GM12878 (cell line): ENCODE data around the gene CALN1. TPM values are rescaled to one million over a fixed set of nuclear protein-coding genes. Genes with fewer than 3 reads are reported as not detected.
"Not testable (repeated sequence)": the region's sequence is repeated elsewhere in the genome, so short reads cannot be mapped to it uniquely, and the experiment has no call there.

ENCODE experiments used
- ATAC-seq: fragments of 200-7000 bp; cut with Tn5 transposase; 3 replicates; pipeline ENCODE4 v1.9.1; 2020; ENCODE audit warnings: mild to moderate bottlenecking, moderate library complexity
- BruUV-seq: library from RNA; stranded (reverse); fragments of 400-500 nt; replicated peaks from 2 replicates; lab custom pipeline; 2021; lab: Mats Ljungman, UMichigan
- CTCF ChIA-PET: fragments of 300-600 bp; sonication (Branson Sonifier 250); formaldehyde crosslinking; extraction: SDS; loops from one replicate; lab custom pipeline; 2021; ENCODE audit warnings: inconsistent platforms; lab: Yijun Ruan, JAX
- POLR2A ChIA-PET: fragments of 350-600 bp; formaldehyde crosslinking; extraction: SDS; loops from one replicate; lab custom pipeline; 2021; ENCODE audit warnings: inconsistent platforms; lab: Charles Lee
- RAD21 ChIA-PET: fragments of 300-600 bp; sonication (Branson Sonifier 250); formaldehyde crosslinking; loops from one replicate; lab custom pipeline; 2023; ENCODE audit warnings: antibody characterized with exemption; ENCODE audit not compliant: unreplicated experiment; lab: Charles Lee
- SMC1A ChIA-PET: fragments of 300-600 bp; sonication (Branson Sonifier 250); formaldehyde crosslinking; loops from one replicate; lab custom pipeline; 2023; ENCODE audit not compliant: unreplicated experiment, uncharacterized antibody; lab: Charles Lee
- DNase-seq: peaks from one replicate; pipeline ENCODE4 v3.0.0-alpha.2; 2011; ENCODE audit warnings: low read depth, low spot score
- FAIRE-seq: peaks from 3 replicates; lab custom pipeline; 2011; peaks lifted over from hg19 to GRCh38; lab: Jason Lieb, UNC
- H2AFZ ChIP-seq: 2 replicates; pipeline ENCODE4 v1.6.0; 2011; ENCODE audit warnings: low read depth, low read length, control low read depth; ENCODE audit not compliant: control insufficient read depth
- H3K27ac ChIP-seq: 2 replicates; pipeline ENCODE4 v1.5.1; 2011; ENCODE audit warnings: control low read depth; ENCODE audit not compliant: control insufficient read depth, insufficient read depth
- H3K27me3 ChIP-seq, 2 experiments: replicated peaks in 1 of 2; 2 replicates each; pipeline versions ENCODE4 v1.6.0 to v1.6.1; 2011; ENCODE audit warnings: low read length in 1 of 2; ENCODE audit not compliant: control insufficient read depth in 2 of 2, insufficient read depth in 2 of 2
- H3K36me3 ChIP-seq, 2 experiments: 2 replicates each; pipeline ENCODE4 v1.5.1; 2011; ENCODE audit warnings: low read length in 1 of 2; ENCODE audit not compliant: control insufficient read depth in 2 of 2, insufficient read depth in 2 of 2
- H3K4me1 ChIP-seq: 2 replicates; pipeline ENCODE4 v1.6.1; 2011; ENCODE audit warnings: mild to moderate bottlenecking, low read length, moderate library complexity, mixed read lengths; ENCODE audit not compliant: control insufficient read depth, insufficient read depth
- H3K4me2 ChIP-seq: 2 replicates; pipeline ENCODE4 v1.6.0; 2011; ENCODE audit warnings: control low read depth; ENCODE audit not compliant: control insufficient read depth, insufficient read depth
- H3K4me3 ChIP-seq: fragments of 200-600 bp; sonication (generic); 2 replicates; pipeline ENCODE4 v1.5.1; 2016
- H3K79me2 ChIP-seq: 2 replicates; pipeline ENCODE4 v1.6.0; 2011; ENCODE audit warnings: low read length; ENCODE audit not compliant: control insufficient read depth, insufficient read depth
- H3K9ac ChIP-seq: 2 replicates; pipeline ENCODE4 v1.8.0; 2011; ENCODE audit warnings: low read length, control low read depth, mixed read lengths; ENCODE audit not compliant: control insufficient read depth, insufficient read depth
- H3K9me3 ChIP-seq: replicated peaks from 3 replicates; pipeline ENCODE4 v1.5.1; 2011; ENCODE audit warnings: mild to moderate bottlenecking, low read length; ENCODE audit not compliant: control insufficient read depth, insufficient read depth
- H4K20me1 ChIP-seq: 2 replicates; pipeline ENCODE4 v1.6.0; 2011; ENCODE audit not compliant: control insufficient read depth, insufficient read depth
- TBL1XR1 ChIP-seq: IDR thresholded peaks from 2 replicates; pipeline ENCODE4 v1.6.1; 2012; ENCODE audit warnings: low read depth, low read length, improper control_type of control experiment
- ZBED1 ChIP-seq: IDR thresholded peaks from 2 replicates; pipeline ENCODE4 v1.6.1; 2016; ENCODE audit warnings: borderline replicate concordance
- WGBS: methylation state at CpG from one replicate; pipeline ENCODE4 v1.1.6; 2016; ENCODE audit warnings: low lambda C conversion rate; ENCODE audit not compliant: insufficient replicate concordance, insufficient coverage; ENCODE audit errors: missing lambda C conversion rate; 5-methylcytosine and 5-hydroxymethylcytosine counted together
- in situ Hi-C: fragments of 300-500 bp; cut with MboI; formaldehyde crosslinking; loops from 9 replicates; pipeline ENCODE4 v1.14.3; 2018; ENCODE audit warnings: mixed read lengths
- intact Hi-C: fragments of 100-400 bp; cut with micrococcal nuclease; formaldehyde crosslinking; loops from one replicate; pipeline ENCODE4 v1.14.2; 2022; ENCODE audit not compliant: unreplicated experiment
- polyA plus RNA-seq, 11 experiments: library from polyadenylated mRNA; depleted of rRNA in 4 of 11; unstranded in 6 of 11; stranded (reverse) in 5 of 11; fragments of >200 nt; fragmentation: Nextera tagmentation in 4 of 11; fragmentation: Illumina TruSeq in 1 of 11; extraction: Ambion mirVana in 4 of 11; extraction: Trizol in 1 of 11; gene quantifications; 1 replicate in 1 of 11; 2 replicates in 10 of 11; pipeline versions ENCODE4 v1.2.1 to v1.2.3, GENCODE V29; 2011 to 2016; ENCODE audit warnings: inconsistent platforms in 2 of 11, missing spikeins in 2 of 11, low read depth in 1 of 11
- total RNA-seq, 4 experiments: library from RNA; depleted of rRNA in 3 of 4; stranded (reverse); fragments of >200 nt in 3 of 4; fragmentation: Illumina TruSeq in 1 of 4; extraction: Trizol in 1 of 4; gene quantifications; 2 replicates each; pipeline versions ENCODE4 v1.2.1 to v1.2.3, GENCODE V29; 2013 to 2021
- TF ChIP-seq, protein P1 (sequence below): IDR thresholded peaks from 2 replicates; pipeline ENCODE4 v1.6.1; 2012; ENCODE audit warnings: improper control_type of control experiment, low read depth, low read length; ENCODE audit not compliant: insufficient replicate concordance
- TF ChIP-seq, protein P2 (sequence below): fragments of 450-650 bp; IDR thresholded peaks from 2 replicates; pipeline ENCODE4 v1.6.1; 2018; ENCODE audit warnings: borderline replicate concordance, mild to moderate bottlenecking; ENCODE audit not compliant: partially characterized antibody

Gene CALN1
- total and polyA plus RNA-seq, 10 of the 15 experiments (the other 5 are each of a cell fraction or from before 2014, with no cell fraction given) = 0.48 to 15.3 (median 1.6) TPM

DNA sequence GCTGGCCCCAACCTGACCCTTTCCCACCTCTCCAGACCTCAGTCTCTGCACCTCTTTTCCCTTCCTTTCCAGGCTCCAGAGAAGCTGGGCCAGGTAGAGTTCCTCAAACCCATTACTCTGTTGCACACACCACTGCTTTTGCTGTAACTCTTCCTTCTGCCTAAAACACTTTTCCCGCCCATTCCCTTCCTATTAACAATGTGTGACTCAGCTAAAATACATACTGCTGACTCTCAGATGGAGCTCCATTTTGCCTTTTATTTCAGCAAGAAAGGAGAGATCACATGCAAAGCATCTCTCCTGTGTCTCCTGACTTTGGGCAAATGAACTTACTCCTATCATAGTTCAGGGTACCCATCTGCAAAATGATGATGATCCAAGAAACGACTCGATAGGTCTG is 201.0 kb downstream of the CALN1 start:
- DNase-seq = no peak
- no peaks in the 10 kb centered on the region for H3K79me2 ChIP-seq
- WGBS = 31% methylated on average over 3 of the region's 3 CpGs
- ChIA-PET POLR2A (interaction anchor here (0.6 kb wide), 1 partner anchor 249 kb away, joined by 3 read pairs; no protein-coding TSS in a partner anchor), CTCF (interaction anchor here (0.7 kb wide), 1 partner anchor 50 kb away, joined by 3 read pairs; no protein-coding TSS in a partner anchor), SMC1A (no interaction called here), RAD21 (no interaction called here)
- no peak overlapping the region for H3K4me2 ChIP-seq
- ATAC-seq = no peak
- no peaks in the 10 kb centered on the region for H3K27me3 ChIP-seq
- H3K9ac ChIP-seq = no peak overlapping the region
- intact Hi-C loops = no loop called here
- TF ChIP-seq, protein P1, sequence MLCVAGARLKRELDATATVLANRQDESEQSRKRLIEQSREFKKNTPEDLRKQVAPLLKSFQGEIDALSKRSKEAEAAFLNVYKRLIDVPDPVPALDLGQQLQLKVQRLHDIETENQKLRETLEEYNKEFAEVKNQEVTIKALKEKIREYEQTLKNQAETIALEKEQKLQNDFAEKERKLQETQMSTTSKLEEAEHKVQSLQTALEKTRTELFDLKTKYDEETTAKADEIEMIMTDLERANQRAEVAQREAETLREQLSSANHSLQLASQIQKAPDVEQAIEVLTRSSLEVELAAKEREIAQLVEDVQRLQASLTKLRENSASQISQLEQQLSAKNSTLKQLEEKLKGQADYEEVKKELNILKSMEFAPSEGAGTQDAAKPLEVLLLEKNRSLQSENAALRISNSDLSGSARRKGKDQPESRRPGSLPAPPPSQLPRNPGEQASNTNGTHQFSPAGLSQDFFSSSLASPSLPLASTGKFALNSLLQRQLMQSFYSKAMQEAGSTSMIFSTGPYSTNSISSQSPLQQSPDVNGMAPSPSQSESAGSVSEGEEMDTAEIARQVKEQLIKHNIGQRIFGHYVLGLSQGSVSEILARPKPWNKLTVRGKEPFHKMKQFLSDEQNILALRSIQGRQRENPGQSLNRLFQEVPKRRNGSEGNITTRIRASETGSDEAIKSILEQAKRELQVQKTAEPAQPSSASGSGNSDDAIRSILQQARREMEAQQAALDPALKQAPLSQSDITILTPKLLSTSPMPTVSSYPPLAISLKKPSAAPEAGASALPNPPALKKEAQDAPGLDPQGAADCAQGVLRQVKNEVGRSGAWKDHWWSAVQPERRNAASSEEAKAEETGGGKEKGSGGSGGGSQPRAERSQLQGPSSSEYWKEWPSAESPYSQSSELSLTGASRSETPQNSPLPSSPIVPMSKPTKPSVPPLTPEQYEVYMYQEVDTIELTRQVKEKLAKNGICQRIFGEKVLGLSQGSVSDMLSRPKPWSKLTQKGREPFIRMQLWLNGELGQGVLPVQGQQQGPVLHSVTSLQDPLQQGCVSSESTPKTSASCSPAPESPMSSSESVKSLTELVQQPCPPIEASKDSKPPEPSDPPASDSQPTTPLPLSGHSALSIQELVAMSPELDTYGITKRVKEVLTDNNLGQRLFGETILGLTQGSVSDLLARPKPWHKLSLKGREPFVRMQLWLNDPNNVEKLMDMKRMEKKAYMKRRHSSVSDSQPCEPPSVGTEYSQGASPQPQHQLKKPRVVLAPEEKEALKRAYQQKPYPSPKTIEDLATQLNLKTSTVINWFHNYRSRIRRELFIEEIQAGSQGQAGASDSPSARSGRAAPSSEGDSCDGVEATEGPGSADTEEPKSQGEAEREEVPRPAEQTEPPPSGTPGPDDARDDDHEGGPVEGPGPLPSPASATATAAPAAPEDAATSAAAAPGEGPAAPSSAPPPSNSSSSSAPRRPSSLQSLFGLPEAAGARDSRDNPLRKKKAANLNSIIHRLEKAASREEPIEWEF = no peak
- TF ChIP-seq, protein P2, sequence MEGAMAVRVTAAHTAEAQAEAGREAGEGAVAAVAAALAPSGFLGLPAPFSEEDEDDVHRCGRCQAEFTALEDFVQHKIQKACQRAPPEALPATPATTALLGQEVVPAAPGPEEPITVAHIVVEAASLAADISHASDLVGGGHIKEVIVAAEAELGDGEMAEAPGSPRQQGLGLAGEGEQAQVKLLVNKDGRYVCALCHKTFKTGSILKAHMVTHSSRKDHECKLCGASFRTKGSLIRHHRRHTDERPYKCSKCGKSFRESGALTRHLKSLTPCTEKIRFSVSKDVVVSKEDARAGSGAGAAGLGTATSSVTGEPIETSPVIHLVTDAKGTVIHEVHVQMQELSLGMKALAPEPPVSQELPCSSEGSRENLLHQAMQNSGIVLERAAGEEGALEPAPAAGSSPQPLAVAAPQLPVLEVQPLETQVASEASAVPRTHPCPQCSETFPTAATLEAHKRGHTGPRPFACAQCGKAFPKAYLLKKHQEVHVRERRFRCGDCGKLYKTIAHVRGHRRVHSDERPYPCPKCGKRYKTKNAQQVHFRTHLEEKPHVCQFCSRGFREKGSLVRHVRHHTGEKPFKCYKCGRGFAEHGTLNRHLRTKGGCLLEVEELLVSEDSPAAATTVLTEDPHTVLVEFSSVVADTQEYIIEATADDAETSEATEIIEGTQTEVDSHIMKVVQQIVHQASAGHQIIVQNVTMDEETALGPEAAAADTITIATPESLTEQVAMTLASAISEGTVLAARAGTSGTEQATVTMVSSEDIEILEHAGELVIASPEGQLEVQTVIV = no peak
- TF ChIP-seq ZBED1 = no peak
- no peak for TF ChIP-seq TBL1XR1
- in situ Hi-C loops = no loop called here
- BruUV-seq = no TSS peak
- no peaks in the 10 kb centered on the region for H3K36me3 ChIP-seq
- no peak overlapping the region for H3K27ac ChIP-seq
- H3K9me3 ChIP-seq = no peaks in the 10 kb centered on the region; the same call in 2 of the 3 replicates
- H3K4me3 ChIP-seq = no peak overlapping the region
- H2AFZ ChIP-seq = no peak overlapping the region
- no peak for FAIRE-seq
- no peaks in the 10 kb centered on the region for H3K4me1 ChIP-seq
- no peaks in the 10 kb centered on the region for H4K20me1 ChIP-seq

DNA sequence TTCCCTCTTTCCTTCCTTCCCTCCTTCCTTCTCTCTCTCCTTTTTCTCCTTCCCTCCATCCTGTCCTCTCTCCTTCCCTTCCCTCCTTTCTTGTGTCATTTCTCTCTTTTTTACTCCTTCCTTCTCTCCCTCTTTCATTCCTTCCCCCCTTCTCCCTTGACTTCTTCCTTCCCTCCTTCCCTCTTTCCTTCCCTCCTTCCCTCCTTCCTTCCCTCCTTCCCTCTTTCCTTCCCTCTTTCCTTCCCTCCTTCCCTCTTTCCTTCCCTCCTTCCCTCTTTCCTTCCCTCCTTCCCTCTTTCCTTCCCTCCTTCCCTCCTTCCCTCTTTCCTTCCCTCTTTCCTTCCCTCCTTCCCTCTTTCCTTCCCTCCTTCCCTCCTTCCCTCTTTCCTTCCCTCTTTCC is 203.1 kb downstream of the CALN1 start:
- intact Hi-C loops, H3K79me2 ChIP-seq, DNase-seq, H3K4me2 ChIP-seq, H2AFZ ChIP-seq, RAD21 ChIA-PET, H4K20me1 ChIP-seq, H3K4me3 ChIP-seq, FAIRE-seq, H3K4me1 ChIP-seq, H3K36me3 ChIP-seq, SMC1A ChIA-PET, ATAC-seq, CTCF ChIA-PET, in situ Hi-C loops, H3K9me3 ChIP-seq, H3K9ac ChIP-seq, BruUV-seq, POLR2A ChIA-PET, H3K27me3 ChIP-seq, H3K27ac ChIP-seq: not testable (repeated sequence)
